Endodermal cell (in vitro differentiated cells): ENCODE measurements around the gene SINHCAF. TPM values are rescaled to one million over a fixed set of nuclear protein-coding genes. Genes with fewer than 3 reads are reported as not detected.

Source experiments
- DNase-seq: peaks from one replicate; pipeline ENCODE4 v3.0.0-alpha.2; 2017
- H3K27ac ChIP-seq: 2 replicates; pipeline ENCODE4 v1.5.1; 2013; ENCODE audit warnings: mild to moderate bottlenecking, low read depth, low read length, moderate library complexity
- H3K27me3 ChIP-seq: 2 replicates; pipeline ENCODE4 v1.6.1; 2013; ENCODE audit warnings: mild to moderate bottlenecking, low read length, moderate library complexity; ENCODE audit not compliant: insufficient read depth, control insufficient read depth, poor library complexity, severe bottlenecking
- H3K36me3 ChIP-seq: 2 replicates; pipeline ENCODE4 v1.7.0; 2013; ENCODE audit warnings: mild to moderate bottlenecking, low read length, moderate library complexity; ENCODE audit not compliant: control insufficient read depth, insufficient read depth
- H3K4me1 ChIP-seq: one replicate; pipeline ENCODE4 v1.7.0; 2013; ENCODE audit warnings: low read length; ENCODE audit not compliant: control insufficient read depth, insufficient read depth
- H3K4me3 ChIP-seq: 2 replicates; pipeline ENCODE4 v1.5.1; 2013; ENCODE audit warnings: mild to moderate bottlenecking, low read length, moderate library complexity
- H3K9ac ChIP-seq: 2 replicates; pipeline ENCODE4 v1.6.1; 2013; ENCODE audit warnings: mild to moderate bottlenecking, low read length, moderate library complexity; ENCODE audit not compliant: poor library complexity, severe bottlenecking; ENCODE audit errors: extremely low read depth
- H3K9me3 ChIP-seq: 2 replicates; pipeline ENCODE4 v1.6.1; 2013; ENCODE audit warnings: mild to moderate bottlenecking, low read length, moderate library complexity; ENCODE audit not compliant: control insufficient read depth
- H3K27ac Mint-ChIP-seq: 2 replicates; pipeline ENCODE4 v1.8.0; 2020; ENCODE audit warnings: mixed read lengths
- H3K27me3 Mint-ChIP-seq: 2 replicates; pipeline ENCODE4 v1.8.0; 2021; ENCODE audit warnings: mild to moderate bottlenecking, mixed read lengths; ENCODE audit not compliant: insufficient read depth
- H3K36me3 Mint-ChIP-seq: 2 replicates; pipeline ENCODE4 v1.8.0; 2020; ENCODE audit warnings: low read depth, mixed read lengths
- H3K4me1 Mint-ChIP-seq: 2 replicates; pipeline ENCODE4 v1.8.0; 2020; ENCODE audit warnings: mixed read lengths
- H3K4me3 Mint-ChIP-seq: 2 replicates; pipeline ENCODE4 v1.8.0; 2020; ENCODE audit warnings: mild to moderate bottlenecking, moderate library complexity, mixed read lengths
- H3K9me3 Mint-ChIP-seq: 2 replicates; pipeline ENCODE4 v1.8.0; 2020; ENCODE audit warnings: mild to moderate bottlenecking, mixed read lengths
- WGBS, 2 experiments: methylation state at CpG; one replicate each; pipeline versions ENCODE4 v1.1.5 to v1.1.7; 2013; ENCODE audit warnings: missing lambda C conversion rate in 2 of 2, mixed read lengths in 1 of 2; ENCODE audit not compliant: insufficient coverage in 1 of 2, insufficient read length in 1 of 2; 5-methylcytosine and 5-hydroxymethylcytosine counted together
- total RNA-seq, 2 donors: library from RNA; stranded (reverse); fragmentation: NEBNext Ultra II Directional in 1 of 2; extraction: Animal tissue kit (Norgen Biotek cat#: 25700) in 1 of 2; gene quantifications; 2 replicates in 1 of 2; 3 replicates in 1 of 2; pipeline ENCODE4 v1.2.1, GENCODE V29; 2021
- TF ChIP-seq, protein P1 (sequence below): fragments of 200-600 bp; sonication (generic); conservative IDR thresholded peaks from 2 replicates; pipeline ENCODE4 v1.5.0; 2021; ENCODE audit warnings: antibody characterized with exemption, mild to moderate bottlenecking

The SINHCAF gene
- total RNA-seq, 2 donors from 2014 or later, result 323 to 779 TPM

DNA sequence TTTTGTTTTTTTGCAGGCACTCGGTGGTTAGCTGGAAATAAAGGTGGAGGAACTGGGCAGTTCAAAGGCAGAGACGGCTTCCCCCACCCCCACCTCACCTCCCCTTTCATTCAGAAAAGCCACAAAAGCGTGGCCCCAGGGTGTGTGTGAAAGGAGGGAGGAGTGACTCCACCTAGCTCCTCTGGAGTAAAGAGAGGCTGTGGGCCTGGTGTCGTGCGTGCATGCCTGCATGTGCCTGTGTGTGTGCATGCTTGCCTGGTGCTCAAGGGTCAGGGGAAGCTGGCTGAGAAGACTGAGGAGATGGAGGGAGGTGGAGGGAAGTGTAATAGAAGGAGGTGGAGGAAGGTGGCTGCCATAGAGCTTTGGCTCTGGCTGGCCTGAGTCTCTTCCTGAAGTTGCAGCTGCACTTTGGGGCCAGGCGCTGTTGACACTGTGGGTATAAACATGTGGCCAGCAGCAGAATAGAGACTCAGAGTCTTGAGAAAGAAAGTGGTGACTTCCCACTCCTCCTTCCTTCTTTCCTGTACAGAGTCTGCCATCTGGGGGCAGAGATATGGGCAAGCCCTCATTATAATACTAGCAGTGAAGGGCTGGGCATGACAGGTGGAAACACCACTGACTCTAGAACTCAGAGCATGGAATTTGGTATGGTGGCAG lies 36.9 kb upstream of the SINHCAF start:
- H3K4me1 ChIP-seq, result peaks cover 11% of the 10 kb centered on the region
- H3K4me3 Mint-ChIP-seq, result peak overlapping the region; percentile 42
- peaks cover 25% of the 10 kb centered on the region for H3K36me3 Mint-ChIP-seq
- TF ChIP-seq, protein P1, sequence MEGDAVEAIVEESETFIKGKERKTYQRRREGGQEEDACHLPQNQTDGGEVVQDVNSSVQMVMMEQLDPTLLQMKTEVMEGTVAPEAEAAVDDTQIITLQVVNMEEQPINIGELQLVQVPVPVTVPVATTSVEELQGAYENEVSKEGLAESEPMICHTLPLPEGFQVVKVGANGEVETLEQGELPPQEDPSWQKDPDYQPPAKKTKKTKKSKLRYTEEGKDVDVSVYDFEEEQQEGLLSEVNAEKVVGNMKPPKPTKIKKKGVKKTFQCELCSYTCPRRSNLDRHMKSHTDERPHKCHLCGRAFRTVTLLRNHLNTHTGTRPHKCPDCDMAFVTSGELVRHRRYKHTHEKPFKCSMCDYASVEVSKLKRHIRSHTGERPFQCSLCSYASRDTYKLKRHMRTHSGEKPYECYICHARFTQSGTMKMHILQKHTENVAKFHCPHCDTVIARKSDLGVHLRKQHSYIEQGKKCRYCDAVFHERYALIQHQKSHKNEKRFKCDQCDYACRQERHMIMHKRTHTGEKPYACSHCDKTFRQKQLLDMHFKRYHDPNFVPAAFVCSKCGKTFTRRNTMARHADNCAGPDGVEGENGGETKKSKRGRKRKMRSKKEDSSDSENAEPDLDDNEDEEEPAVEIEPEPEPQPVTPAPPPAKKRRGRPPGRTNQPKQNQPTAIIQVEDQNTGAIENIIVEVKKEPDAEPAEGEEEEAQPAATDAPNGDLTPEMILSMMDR, result no peak
- H3K4me1 Mint-ChIP-seq, result peaks cover 44% of the 10 kb centered on the region
- H3K9ac ChIP-seq, result peak overlapping the region; percentile 23
- H3K9me3 ChIP-seq, result no peaks in the 10 kb centered on the region
- peak overlapping the region; percentile 72 for H3K27ac Mint-ChIP-seq
- peak overlapping the region; percentile 3 for H3K27ac ChIP-seq
- DNase-seq, result peak; percentile 86
- H3K27me3 Mint-ChIP-seq, result no peaks in the 10 kb centered on the region
- WGBS, 2 experiments, result 36% methylated on average over 4 of the region's 6 CpGs; no CpG with 5 or more reads in 1 of the 2 experiments
- H3K36me3 ChIP-seq, result no peaks in the 10 kb centered on the region
- H3K9me3 Mint-ChIP-seq, result peaks cover 2% of the 10 kb centered on the region
- H3K4me3 ChIP-seq, result peak overlapping the region; percentile 59
- H3K27me3 ChIP-seq, result no peaks in the 10 kb centered on the region

DNA sequence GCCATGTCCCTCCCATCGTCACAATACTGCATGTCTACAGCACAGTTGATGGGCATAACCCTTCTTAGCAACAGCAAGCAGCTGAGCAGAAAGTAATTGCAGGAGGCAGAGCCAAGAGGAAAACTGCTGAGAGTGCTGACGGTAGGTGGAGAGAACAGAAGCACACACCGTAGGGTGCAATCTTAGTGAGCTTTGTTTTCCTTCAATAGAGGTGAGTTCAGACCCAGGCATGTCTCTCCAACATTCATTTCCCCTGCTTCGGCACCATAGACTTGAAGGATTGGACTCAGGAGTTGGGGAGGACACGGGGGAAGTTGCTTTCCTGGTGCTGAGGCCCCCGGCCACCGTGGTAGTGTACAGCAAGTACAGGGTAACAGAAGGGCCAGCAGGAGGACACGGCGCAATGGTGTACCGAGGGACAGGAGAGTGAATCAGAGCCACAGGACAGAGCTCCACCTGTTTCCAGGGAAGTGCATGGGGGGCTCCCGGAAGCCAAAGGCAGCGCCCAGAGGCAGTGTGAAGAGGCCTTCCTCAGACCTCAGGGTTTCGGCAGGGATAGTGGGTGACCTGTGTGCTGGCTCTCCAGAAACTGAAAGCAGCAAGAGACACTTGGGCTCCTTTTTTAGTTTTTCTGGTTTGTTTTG lies 36.3 kb upstream of the SINHCAF start:
- Mint-ChIP-seq H3K9me3 (peaks cover 2% of the 10 kb centered on the region), H3K27me3 (no peaks in the 10 kb centered on the region)
- H3K9ac ChIP-seq, result peak overlapping the region; percentile 23

DNA sequence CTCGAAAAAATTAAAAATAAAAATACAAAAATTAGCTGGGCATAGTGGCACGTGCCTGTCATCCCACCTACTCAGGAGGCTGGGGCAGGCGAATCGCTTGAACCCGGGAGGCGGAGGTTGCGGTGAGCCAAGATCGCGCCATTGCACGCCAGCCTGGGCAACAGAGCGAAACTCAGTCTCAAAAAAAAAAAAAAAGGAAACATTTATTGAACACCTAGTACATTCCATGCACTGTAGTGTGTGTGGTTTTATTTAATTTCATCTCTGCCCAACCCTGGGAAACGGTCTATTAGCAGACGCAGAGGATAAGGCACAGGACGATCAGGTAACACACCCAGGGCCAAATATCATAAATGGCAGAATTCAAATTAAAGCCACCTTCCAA lies 35.8 kb upstream of the SINHCAF start:
- H3K4me1 ChIP-seq, result peaks cover 11% of the 10 kb centered on the region
- peak overlapping the region; percentile 72 for H3K27ac Mint-ChIP-seq
- H3K9ac ChIP-seq, result no peak overlapping the region
- no peak overlapping the region for H3K4me3 ChIP-seq
- H3K27me3 ChIP-seq, result no peaks in the 10 kb centered on the region
- H3K9me3 ChIP-seq, result no peaks in the 10 kb centered on the region
- H3K36me3 ChIP-seq, result no peaks in the 10 kb centered on the region
- peaks cover 2% of the 10 kb centered on the region for H3K9me3 Mint-ChIP-seq
- DNase-seq, result no peak
- TF ChIP-seq, protein P1, result no peak
- no peaks in the 10 kb centered on the region for H3K27me3 Mint-ChIP-seq
- peaks cover 42% of the 10 kb centered on the region for H3K4me1 Mint-ChIP-seq
- no peak overlapping the region for H3K27ac ChIP-seq
- WGBS, 2 experiments, result 93 to 95% methylated on average over 9 to 13 of the region's 14 CpGs
- H3K36me3 Mint-ChIP-seq, result peaks cover 25% of the 10 kb centered on the region
- H3K4me3 Mint-ChIP-seq, result peak overlapping the region; percentile 42

More for the DNA sequence above, 36.3 kb upstream of the SINHCAF start:
- Histone ChIP-seq H3K36me3 (no peaks in the 10 kb centered on the region), H3K9me3 (no peaks in the 10 kb centered on the region), H3K27ac (peak overlapping the region; percentile 3), H3K4me1 (peaks cover 11% of the 10 kb centered on the region), H3K4me3 (peak overlapping the region; percentile 59), H3K27me3 (no peaks in the 10 kb centered on the region)
- TF ChIP-seq, protein P1, result peak; percentile 65
- Mint-ChIP-seq H3K4me1 (peaks cover 44% of the 10 kb centered on the region), H3K4me3 (peak overlapping the region; percentile 42), H3K27ac (peak overlapping the region; percentile 72), H3K36me3 (peaks cover 25% of the 10 kb centered on the region)
- DNase-seq, result peak; percentile 89
- WGBS, 2 experiments, result 17 to 24% methylated on average over 12 to 13 of the region's 13 CpGs
